Stimulated activated CD8-positive, alpha-beta memory T cell treated with anti-CD3 and anti-CD28 coated beads, Interleukin-7, amount 100 ng/mL, for 48 hours (primary cell): ENCODE results near the gene TIAM2.

Experiments
- DNase-seq, 2 donors: peaks; one replicate each; pipeline ENCODE4 v3.0.0-alpha.2; 2020; ENCODE audit warnings: low read depth in 1 of 2; ENCODE audit errors: extremely low read depth in 1 of 2

TIAM2 gene

DNA sequence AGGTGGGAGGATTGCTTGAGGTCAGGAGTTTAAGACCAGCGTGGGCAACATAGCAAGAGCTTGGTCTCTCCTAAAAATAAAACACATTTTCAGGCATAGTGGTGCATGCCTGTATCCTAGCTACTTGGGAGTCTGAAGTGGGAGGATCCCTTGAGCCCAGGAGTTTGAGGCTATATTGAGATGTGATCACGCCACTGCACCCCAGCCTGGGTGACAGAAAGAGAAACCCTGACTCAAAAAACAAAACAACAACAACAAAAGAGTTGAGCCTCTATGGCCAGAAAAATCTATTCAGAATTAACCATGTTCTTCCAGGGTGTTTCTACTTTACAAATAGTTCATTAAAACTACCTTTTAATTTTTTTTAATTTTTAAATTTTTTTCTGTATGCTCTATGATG is 60.6 kb downstream of the TIAM2 start:
- no peak for DNase-seq

DNA sequence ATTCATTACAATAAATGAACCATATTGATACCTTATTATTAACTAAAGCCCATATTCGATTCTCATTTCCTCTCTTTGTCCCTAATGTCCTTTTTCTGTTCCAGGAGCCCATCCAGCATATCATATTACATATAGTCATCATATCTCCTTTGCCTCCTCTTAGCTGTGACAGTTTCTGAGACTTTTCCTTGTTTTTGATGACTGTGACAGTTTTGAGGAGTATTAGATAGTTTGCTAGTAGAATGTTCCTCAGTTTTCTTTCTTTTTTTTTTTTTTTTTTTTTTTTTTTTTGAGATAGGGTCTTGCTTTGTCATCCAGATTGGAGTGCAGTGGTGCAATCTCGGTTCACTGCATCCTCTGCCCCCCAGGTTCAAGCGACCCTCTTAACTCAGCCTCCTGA is 61.6 kb downstream of the TIAM2 start:
- DNase-seq = no peak

DNA sequence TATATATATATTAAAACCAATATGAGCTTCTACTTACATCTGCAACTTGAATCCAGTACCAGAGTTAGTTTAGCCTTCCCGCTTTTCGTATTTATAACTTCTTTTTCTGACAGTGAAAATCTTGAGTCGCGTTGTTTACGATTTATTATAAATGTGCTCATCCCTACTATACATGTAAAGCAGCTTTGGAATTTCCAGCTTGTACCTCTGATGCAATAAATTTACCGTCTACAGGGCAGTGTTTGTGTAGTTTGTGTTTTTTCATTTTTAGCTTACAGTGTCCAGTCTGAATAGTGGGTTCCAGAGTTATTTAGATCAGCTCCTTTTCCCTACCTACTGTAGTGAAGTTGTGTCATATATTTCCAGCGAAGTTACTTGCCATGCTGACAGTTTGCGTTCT is 66.3 kb downstream of the TIAM2 start:
- no peak for DNase-seq

DNA sequence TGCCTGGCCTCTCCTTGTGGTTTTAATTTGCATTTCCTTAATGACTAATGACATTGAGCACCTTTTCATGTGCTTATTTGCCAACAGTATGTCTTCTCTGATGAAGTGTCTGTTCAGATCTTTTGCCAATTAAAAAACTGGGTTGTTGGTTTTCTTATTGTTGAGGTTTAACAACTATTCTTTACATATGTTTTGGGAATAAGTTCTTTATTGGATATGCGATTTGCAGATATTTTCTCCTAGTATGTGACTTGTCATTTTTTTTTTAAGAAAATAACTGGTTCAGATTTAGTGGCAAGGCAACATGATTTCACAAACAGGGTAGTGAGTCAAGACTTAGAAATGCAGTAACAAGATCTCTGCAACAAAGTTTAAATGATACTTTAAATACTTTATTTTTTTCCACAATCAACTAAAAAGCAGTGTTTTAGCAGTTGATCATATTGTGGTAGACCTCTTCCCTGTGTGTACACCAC is 67.8 kb downstream of the TIAM2 start:
- DNase-seq = no peak

DNA sequence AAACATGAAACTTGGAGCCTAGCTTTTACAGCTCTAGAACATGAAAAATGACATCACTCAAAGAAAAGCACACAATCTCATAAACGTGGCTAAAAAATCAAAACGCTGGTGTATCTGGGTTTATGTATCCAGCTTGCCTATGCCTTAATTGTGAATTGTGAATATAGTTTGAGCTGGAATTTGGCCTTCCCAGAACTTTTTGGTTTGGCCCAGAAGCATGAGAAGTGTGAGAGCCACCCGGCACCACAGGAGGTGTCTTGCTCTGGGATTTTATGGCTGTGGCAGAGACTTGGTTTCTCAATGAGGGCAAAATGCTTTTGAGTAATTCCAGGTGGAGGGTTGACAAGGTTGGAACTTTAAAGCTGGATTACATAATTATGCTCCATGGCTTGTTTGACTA is 69.2 kb downstream of the TIAM2 start:
- DNase-seq = no peak

DNA sequence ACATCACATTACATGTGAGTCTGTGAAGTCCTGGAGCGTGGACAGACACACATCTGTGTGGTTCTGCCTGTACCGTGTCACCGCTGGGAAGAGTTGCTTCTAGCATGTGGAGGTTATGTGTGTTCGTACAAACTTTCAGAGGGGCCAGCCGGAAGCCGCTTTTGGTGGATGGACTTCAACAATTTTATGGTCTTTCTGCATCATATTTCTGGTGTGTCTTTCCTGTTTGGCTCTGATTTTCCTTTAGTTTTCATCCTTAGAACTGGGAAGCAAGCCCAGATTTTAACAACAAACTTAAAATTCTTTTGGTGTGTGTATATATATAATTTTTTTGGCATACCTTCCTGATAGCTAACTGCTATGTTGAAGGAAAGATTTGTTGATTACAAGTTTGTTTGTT is 71.2 kb downstream of the TIAM2 start:
- no peak for DNase-seq

DNA sequence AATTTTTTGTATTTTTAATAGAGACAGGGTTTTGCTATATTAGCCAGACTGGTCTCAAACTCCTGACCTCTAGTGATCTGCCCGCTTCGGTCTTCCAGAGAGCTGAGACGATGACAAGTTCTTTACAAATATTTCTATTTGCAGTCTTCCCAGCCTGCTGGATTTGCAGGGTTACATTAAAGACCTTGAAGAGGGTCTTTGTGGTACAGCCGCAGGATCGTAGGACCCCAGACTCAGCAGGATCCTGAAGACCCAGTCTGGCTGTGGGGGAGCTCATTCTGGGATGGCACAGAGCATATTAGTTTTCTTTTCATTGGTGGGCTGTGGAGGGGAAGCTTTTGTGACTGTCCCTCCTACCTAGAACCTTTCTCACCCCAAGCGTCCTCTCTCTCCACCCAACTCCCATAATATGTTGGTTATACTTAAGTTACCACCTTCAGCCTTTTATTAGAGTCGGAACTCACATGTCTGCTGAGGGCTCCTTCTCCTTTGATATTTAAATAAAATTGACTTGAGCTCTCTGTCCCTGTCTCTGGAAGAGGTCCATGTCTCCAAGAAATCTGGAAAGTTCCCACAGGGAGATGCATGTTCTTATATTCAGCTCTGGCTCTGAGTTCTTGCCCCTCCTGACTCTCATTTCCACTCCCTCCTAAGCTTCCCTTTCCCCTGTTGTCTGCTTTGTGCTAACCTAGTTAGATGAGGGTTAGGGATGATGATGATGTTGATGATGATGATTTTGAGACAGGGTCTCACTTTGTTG is 72.0 kb downstream of the TIAM2 start:
- no peak for DNase-seq

DNA sequence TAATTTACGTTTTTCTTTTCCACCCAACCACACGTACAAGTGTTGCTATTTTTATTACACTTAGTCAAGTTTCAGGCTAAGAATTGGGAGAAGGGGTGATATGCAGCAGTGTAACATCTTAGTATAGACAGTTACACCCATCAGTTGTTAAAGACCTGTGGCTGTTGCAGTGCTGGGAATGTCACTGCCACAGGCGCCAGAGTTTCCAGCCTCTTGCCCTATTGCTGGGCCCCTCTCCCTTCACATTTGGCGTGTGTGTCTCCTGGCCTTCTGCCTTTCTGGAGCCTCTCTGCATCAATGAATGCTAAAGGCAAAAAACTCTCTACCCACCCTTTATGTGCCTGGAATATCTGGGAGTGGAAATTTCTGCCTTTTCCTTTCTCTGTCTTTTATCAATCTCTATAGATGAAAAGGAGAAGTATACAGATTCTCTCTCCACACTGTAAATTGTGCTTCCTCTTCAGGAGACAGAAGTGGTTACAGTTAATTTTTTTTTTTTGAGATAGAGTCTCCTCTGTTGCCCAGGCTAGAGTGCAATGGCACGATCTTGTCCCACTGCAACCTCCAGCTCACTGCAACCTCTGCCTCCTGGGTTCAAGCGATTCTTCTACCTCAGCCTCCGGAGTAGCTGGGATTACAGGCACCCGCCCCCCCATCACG is 73.0 kb downstream of the TIAM2 start:
- DNase-seq = no peak

DNA sequence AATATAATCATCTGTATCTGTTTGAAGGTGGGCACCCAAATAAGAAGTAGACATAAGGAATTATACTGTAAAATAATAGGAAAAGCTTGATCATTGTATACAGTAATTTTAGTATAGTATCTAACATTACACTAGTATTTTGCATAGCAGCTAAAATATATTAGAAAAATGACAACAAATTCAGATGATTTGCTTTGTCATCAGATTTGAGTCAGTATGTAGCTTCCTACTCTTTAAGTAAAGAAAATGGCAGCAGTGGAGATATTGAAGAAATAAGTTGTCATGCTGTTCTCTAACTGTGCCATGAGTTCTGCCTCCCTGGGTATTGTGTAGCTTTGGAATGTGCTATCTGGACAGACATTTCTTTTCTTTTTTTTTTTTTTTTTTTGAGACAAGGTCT is 74.4 kb downstream of the TIAM2 start:
- no peak for DNase-seq

DNA sequence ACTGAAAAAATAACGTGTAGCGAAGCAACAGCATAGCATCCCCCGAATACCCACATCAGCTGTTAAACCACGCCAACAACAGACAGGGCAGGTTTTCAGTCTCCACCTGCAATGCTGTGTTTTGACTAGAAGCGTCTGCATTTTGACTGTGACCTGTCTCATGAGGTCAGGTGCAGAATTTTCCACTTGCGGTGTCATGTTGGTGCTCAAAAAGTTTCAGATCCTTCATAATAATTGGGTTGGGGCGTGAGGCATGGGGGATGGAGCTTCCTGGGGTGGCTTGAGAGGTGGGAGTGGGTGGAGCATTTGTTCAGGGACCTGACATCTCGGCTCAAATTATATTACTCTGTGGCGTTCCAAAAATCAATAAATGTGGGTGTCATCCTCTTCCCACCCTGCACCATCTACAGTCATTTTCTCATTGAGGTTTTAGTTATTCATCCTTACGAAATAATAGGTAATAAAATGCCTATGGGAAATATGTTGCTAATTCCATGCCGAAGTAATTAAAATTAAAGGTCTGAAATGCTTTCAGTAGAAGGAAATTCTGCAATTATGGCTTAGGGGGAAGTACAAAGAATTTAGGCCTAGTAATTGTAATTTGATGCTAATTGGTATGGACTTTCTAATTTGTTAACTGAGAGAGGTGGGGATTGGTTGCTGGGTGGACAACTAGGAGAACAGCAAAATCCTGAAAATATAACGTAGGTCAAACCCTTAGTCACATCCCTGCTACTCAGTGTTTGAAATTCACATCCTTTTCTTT is 81.0 kb downstream of the TIAM2 start:
- DNase-seq = no peak

DNA sequence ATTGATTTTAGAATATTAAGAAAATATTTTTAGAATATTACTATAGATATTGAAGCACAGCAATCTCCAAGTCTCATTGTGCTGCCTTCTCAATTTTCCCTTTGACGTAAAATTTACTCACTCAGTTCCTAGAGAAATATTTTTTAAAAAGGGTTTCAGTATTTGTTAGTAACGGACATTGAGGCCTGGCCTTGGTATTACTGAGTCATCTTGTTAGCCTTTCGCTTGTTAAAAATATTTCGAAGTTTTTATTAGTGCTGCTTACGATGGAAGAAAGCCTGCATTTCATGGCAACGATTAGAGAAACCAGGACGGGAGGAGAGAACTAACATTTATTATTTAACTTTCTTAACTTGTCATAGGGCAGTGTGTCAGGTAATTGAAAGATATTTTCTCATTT is 82.2 kb downstream of the TIAM2 start:
- no peak for DNase-seq

DNA sequence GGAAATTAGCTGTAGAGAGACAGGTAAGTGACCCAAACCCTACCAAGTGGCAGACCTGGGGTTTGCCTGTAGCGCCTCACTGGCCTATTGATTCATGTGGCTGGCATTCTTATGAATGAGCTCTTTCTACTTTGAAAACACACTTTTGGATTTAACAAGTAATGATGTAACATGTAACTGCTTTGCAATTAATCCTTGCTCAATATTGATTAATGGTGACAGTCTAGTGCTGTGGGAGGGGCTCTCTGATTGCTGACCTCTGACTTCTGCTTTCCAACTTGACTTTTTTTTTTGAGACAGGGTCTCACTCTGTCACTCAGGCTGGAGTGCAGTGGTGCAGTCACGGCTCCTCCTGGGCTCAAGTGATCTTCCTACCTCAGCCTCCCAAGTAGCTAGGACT is 82.7 kb downstream of the TIAM2 start:
- no peak for DNase-seq

DNA sequence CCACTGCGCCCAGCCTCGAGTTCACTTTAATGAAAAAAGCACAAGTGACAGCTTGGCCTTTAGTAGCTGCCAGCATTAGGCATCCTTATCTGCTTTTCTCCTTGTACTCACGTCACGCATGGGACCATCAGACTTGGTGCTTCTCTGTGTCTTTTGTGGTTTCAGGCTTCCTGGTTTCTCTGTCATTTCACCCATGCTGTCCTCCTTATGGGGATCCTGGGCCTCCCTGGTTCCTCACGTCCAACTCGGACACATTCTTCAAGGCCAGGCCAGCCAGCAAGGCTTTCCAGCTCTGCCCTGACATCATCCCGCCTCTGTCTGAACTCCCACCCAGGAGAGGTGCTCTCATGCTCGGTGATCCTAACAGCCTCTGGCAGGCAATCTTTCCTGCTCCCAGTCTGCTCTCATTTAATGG is 83.2 kb downstream of the TIAM2 start:
- no peak for DNase-seq

DNA sequence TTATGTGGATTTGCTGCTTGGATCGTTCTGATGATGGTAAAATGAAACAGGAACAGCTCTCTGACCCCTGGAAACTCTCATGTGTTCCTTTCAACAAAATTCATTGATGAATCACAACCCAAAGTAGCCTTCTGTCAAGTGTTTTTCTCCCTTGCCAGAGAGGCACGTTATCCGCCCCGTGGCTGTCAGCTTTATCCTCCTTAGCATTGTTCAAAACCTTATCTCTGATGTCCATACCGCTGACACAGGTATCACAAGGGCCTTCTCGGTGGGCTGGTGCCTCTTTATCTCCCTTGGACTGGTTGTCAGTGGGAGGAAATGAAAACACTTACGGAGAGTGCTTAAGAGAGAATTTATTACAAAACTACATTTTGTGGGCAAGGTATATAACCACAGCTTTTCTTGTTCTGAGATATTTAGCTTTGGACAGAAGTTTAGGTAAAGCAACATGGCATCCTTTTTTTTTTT is 84.9 kb downstream of the TIAM2 start:
- DNase-seq = peak in 1 of 2 donors; percentile 32

DNA sequence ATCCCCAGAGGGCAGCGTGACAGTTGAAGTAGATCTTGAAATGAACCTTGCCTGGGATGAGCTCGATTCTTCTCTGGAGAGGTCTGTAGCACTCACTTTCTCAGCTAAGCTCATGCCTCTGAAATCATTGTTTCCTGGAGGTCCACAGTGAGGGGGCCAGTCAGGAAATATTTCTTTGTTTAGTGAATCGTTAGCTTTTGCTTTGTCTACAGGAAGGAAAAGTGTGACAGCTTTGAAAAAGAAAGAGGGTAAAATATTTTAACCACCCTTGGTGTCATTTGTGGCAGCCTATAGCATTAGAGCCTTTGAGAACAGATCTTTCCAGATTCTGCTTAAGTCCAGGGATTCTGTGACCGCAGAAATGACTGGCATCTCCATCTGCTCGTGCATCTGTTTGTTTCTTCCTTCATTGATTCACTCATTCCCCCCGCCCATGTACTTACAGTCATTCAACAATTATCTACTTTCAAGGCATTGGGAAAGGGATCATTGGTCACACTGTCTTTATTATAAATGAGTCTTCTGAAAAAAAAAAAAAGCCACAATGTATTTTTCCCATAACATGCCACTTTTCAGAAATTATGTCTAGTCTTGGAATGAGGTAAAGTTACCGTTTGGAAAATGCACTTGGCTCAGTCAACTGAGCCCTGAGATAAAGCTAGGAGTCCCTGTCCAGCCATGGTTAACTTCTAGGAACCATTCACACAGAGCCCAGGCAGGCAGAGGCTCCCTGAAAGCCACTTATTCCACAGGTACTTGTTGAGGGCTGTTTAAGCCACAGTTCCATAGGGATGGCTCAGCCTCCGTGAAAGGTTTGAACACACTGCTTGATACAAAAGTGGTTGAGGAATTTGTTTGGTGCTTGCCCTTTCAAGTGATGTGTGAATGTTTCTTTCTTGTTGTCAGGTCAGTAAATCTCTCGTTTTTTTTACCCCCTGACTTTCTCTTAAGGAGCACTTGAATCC is 86.0 kb downstream of the TIAM2 start:
- DNase-seq = no peak

DNA sequence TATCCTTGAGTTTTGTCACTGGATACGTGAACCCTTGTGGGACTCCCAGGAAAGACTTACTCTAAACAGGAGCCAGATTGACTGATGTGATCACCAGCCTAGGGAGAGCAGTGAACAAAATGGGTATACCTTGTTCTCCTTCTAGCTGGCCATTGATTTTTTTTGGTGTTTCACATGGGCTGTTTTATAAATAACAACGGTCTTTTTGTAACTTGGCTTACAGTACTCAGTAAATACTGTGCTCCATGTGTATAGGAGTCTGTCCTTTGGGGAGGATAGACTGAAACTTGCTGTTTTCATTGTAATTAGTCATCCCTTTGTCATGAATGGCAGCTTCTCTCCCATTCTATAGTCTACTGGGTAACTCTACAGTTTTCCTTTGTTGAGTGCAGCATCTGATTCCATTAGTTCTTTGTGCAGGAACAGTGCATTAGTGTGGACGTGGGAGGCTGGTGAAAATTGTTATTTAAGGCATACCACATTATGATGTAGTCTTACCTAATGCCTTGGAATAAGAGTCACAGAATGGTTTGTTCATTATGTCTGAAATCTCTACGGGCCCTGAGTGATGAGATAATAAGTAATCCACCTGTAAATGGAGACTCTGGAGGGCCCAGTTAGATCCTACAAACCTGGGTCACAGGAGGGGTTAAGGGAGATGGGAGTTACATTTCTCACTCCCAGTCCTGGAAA is 89.5 kb downstream of the TIAM2 start:
- DNase-seq = no peak

DNA sequence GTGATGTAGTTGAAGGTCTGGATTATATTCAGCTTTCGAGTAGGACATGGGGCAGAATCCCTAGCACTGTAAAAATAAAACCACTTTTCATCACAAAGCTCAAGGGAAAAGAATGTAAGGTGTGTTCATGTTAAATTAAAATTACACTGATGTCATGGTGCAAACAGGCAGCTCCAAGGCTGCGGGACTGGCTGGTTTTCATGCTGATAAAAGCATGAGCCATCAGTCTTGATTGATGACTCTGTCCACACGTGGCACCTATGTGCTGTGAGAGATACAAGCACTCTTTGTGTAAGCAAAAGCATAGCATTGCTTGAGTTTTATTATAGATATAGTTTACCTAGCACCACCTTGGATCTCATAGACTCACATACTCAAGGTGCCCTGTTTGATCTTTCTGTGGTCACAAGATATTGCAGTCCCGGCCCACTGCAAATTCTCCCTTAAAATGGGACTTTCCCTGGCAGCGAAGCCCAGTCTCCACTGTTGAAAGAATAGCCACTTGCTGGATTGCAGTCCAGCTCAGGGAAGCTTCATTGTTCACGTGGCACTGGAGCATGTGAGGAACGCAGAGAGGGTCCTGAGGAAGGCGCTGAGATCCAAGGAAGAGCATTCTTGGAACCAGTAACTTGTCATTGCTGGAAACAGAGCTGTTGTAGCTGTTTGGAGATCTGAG is 90.6 kb downstream of the TIAM2 start:
- DNase-seq = no peak

DNA sequence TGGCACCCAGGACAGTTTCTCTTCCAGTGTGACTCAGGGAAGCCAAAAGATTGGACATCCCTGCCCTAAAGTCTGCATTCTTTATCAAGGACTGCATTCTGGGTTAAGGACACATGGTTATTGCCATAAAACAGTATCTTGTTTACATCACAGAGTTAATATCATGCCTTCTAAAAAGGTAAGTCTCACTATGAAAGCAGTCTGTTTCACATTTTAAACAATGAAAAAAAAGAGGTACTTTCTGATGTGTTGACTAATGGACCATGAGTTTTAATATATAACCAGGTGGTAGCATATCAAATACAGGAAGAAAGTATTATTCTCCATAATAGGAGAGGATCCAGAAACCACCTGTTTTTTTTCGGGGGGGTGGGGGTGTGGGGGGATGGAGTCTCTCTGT is 93.7 kb downstream of the TIAM2 start:
- DNase-seq = no peak

DNA sequence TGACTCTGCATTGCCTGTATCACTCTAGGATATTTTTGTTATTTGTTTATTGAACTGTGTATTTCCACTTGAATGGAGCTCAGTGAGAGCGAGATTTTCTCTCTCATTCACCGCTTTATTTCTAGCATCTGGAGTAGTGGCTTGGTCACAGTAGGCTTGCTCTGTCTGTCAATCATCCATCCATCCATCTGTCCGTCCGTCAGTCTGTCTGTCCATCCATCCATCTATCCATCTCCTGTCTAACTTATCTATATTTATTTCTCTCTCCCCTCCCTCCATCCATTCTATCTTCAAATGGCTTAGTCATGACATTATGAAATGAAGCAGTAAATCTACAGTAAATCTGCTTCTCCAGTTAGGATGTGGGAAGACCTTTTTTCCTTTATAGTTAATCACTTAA is 94.6 kb downstream of the TIAM2 start:
- DNase-seq = no peak
